H9 (cell line): ENCODE results near the gene MINDY2. TPM values are rescaled to one million over a fixed set of nuclear protein-coding genes. Genes with fewer than 3 reads are reported as not detected.

Experiments used
- DNase-seq: peaks from one replicate; pipeline ENCODE4 v3.0.0-alpha.2; 2017
- H2AFZ ChIP-seq: one replicate; pipeline ENCODE4 v1.6.1; 2013; ENCODE audit warnings: mild to moderate bottlenecking, low read length, control low read depth, moderate library complexity
- H2AK5ac ChIP-seq: 2 replicates; pipeline ENCODE4 v1.6.1; 2013; ENCODE audit warnings: low read length, control low read depth, mixed read lengths; ENCODE audit not compliant: insufficient read length
- H2BK120ac ChIP-seq: one replicate; pipeline ENCODE4 v1.6.1; 2013; ENCODE audit warnings: low read depth, mild to moderate bottlenecking, low read length, control low read depth, inconsistent platforms; ENCODE audit not compliant: poor library complexity, severe bottlenecking
- H2BK12ac ChIP-seq: 2 replicates; pipeline ENCODE4 v1.6.1; 2013; ENCODE audit warnings: low read length, control low read depth, mixed read lengths, low read depth; ENCODE audit not compliant: insufficient read length
- H2BK15ac ChIP-seq: 2 replicates; pipeline ENCODE4 v1.6.1; 2013; ENCODE audit warnings: low read depth, low read length, control low read depth
- H2BK20ac ChIP-seq: one replicate; pipeline ENCODE4 v1.6.1; 2013; ENCODE audit warnings: low read depth, mild to moderate bottlenecking, low read length, control low read depth, inconsistent platforms; ENCODE audit not compliant: poor library complexity, severe bottlenecking
- H2BK5ac ChIP-seq: 2 replicates; pipeline ENCODE4 v1.6.1; 2013; ENCODE audit warnings: low read length, control low read depth, mixed read lengths; ENCODE audit not compliant: insufficient read length
- H3K14ac ChIP-seq: 2 replicates; pipeline ENCODE4 v1.6.1; 2013; ENCODE audit warnings: low read length, control low read depth; ENCODE audit not compliant: insufficient read depth
- H3K18ac ChIP-seq: 2 replicates; pipeline ENCODE4 v1.6.1; 2013; ENCODE audit warnings: low read depth, mild to moderate bottlenecking, mixed read lengths, low read length, control low read depth; ENCODE audit not compliant: insufficient read length
- H3K23ac ChIP-seq: 2 replicates; pipeline ENCODE4 v1.6.1; 2013; ENCODE audit warnings: low read length, control low read depth, mixed read lengths, low read depth; ENCODE audit not compliant: insufficient read length
- H3K23me2 ChIP-seq: 2 replicates; pipeline ENCODE4 v1.6.1; 2013; ENCODE audit warnings: low read depth, mild to moderate bottlenecking, mixed read lengths, low read length, control low read depth; ENCODE audit not compliant: insufficient read length, poor library complexity, severe bottlenecking
- H3K27ac ChIP-seq: 2 replicates; pipeline ENCODE4 v1.5.1; 2013; ENCODE audit warnings: low read length, control low read depth, mixed read lengths, low read depth; ENCODE audit not compliant: insufficient read length
- H3K27me3 ChIP-seq: 2 replicates; pipeline ENCODE4 v1.6.1; 2013; ENCODE audit warnings: low read length, control low read depth, inconsistent platforms; ENCODE audit not compliant: insufficient read depth
- H3K4ac ChIP-seq: 2 replicates; pipeline ENCODE4 v1.6.1; 2013; ENCODE audit warnings: low read depth, mild to moderate bottlenecking, control low read depth, inconsistent platforms, low read length, moderate library complexity
- H3K4me1 ChIP-seq: 2 replicates; pipeline ENCODE4 v1.6.1; 2013; ENCODE audit warnings: low read length, control low read depth, inconsistent platforms; ENCODE audit not compliant: insufficient read depth
- H3K4me2 ChIP-seq: 2 replicates; pipeline ENCODE4 v1.6.1; 2013; ENCODE audit warnings: low read length, control low read depth, mixed read lengths; ENCODE audit not compliant: insufficient read length, insufficient read depth
- H3K56ac ChIP-seq: 2 replicates; pipeline ENCODE4 v1.6.1; 2013; ENCODE audit warnings: low read depth, mild to moderate bottlenecking, mixed read lengths, low read length, control low read depth; ENCODE audit not compliant: insufficient read length
- H3K79me1 ChIP-seq: 2 replicates; pipeline ENCODE4 v1.6.1; 2013; ENCODE audit warnings: low read depth, mild to moderate bottlenecking, moderate library complexity, low read length, control low read depth, inconsistent platforms; ENCODE audit not compliant: insufficient read depth, poor library complexity, severe bottlenecking
- H3K79me2 ChIP-seq: 2 replicates; pipeline ENCODE4 v1.6.1; 2013; ENCODE audit warnings: low read length, control low read depth, inconsistent platforms; ENCODE audit not compliant: insufficient read depth
- H3K9ac ChIP-seq: 2 replicates; pipeline ENCODE4 v1.6.1; 2013; ENCODE audit warnings: low read length, control low read depth, mixed read lengths; ENCODE audit not compliant: insufficient read length; ENCODE audit errors: extremely low read depth
- H3K9me3 ChIP-seq: one replicate; pipeline ENCODE4 v1.6.1; 2013; ENCODE audit warnings: low read depth, low read length, inconsistent platforms; ENCODE audit not compliant: control insufficient read depth
- H3T11ph ChIP-seq: one replicate; pipeline ENCODE4 v1.6.1; 2013; ENCODE audit warnings: mild to moderate bottlenecking, low read length, control low read depth, inconsistent platforms
- H4K20me1 ChIP-seq: one replicate; pipeline ENCODE4 v1.6.1; 2013; ENCODE audit not compliant: control insufficient read depth, insufficient read length, insufficient read depth
- H4K5ac ChIP-seq: 2 replicates; pipeline ENCODE4 v1.6.1; 2013; ENCODE audit warnings: low read depth, mild to moderate bottlenecking, mixed read lengths, low read length, control low read depth; ENCODE audit not compliant: insufficient read length
- H4K8ac ChIP-seq: replicated peaks from 2 replicates; pipeline ENCODE4 v1.6.1; 2013; ENCODE audit warnings: low read length, control low read depth, mixed read lengths, low read depth; ENCODE audit not compliant: insufficient read length
- H4K91ac ChIP-seq: 2 replicates; pipeline ENCODE4 v1.6.1; 2013; ENCODE audit warnings: low read depth, mild to moderate bottlenecking, moderate library complexity, mixed read lengths, low read length, control low read depth; ENCODE audit not compliant: insufficient read length
- H3K27ac Mint-ChIP-seq, 3 experiments: 2 replicates in 2 of 3; 3 replicates in 1 of 3; pipeline ENCODE4 v1.8.0; 2020 to 2021; ENCODE audit warnings: mixed read lengths in 3 of 3, mild to moderate bottlenecking in 1 of 3, moderate library complexity in 1 of 3
- H3K27me3 Mint-ChIP-seq: 2 replicates; pipeline ENCODE4 v1.8.0; 2021; ENCODE audit warnings: low read depth, mild to moderate bottlenecking, moderate library complexity, mixed read lengths
- H3K36me3 Mint-ChIP-seq, 3 experiments: 2 replicates in 2 of 3; 3 replicates in 1 of 3; pipeline ENCODE4 v1.8.0; 2020 to 2021; ENCODE audit warnings: low read depth in 3 of 3, mixed read lengths in 3 of 3; ENCODE audit not compliant: insufficient read depth in 1 of 3
- H3K4me1 Mint-ChIP-seq, 2 experiments: 2 replicates each; pipeline ENCODE4 v1.8.0; 2020; ENCODE audit warnings: mixed read lengths in 2 of 2
- H3K4me3 Mint-ChIP-seq, 2 experiments: 2 replicates in 1 of 2; 3 replicates in 1 of 2; pipeline ENCODE4 v1.8.0; 2020 to 2021; ENCODE audit warnings: mild to moderate bottlenecking in 2 of 2, mixed read lengths in 2 of 2, moderate library complexity in 1 of 2
- H3K9me3 Mint-ChIP-seq, 2 experiments: 2 replicates in 1 of 2; 3 replicates in 1 of 2; pipeline ENCODE4 v1.8.0; 2020; ENCODE audit warnings: mild to moderate bottlenecking in 2 of 2, mixed read lengths in 2 of 2, moderate library complexity in 1 of 2
- WGBS: extraction: QIAGEN DNeasy Blood & Tissue Kit; methylation state at CpG from one replicate; pipeline ENCODE4 v1.1.7; 2013; ENCODE audit warnings: missing lambda C conversion rate, low lambda C conversion rate, mixed read lengths; ENCODE audit not compliant: insufficient read length; ENCODE audit errors: extremely low coverage; 5-methylcytosine and 5-hydroxymethylcytosine counted together
- total RNA-seq: library from RNA; stranded (reverse); gene quantifications from 2 replicates; pipeline ENCODE4 v1.2.1, GENCODE V29; 2021
- TF ChIP-seq, protein P1 (sequence below): fragments of 200-600 bp; sonication (generic); conservative IDR thresholded peaks from 3 replicates; pipeline ENCODE4 v1.8.0; 2021; ENCODE audit warnings: antibody characterized with exemption, mild to moderate bottlenecking

Gene MINDY2
- total RNA-seq, 1 experiment from 2014 or later = 32.3 TPM

DNA sequence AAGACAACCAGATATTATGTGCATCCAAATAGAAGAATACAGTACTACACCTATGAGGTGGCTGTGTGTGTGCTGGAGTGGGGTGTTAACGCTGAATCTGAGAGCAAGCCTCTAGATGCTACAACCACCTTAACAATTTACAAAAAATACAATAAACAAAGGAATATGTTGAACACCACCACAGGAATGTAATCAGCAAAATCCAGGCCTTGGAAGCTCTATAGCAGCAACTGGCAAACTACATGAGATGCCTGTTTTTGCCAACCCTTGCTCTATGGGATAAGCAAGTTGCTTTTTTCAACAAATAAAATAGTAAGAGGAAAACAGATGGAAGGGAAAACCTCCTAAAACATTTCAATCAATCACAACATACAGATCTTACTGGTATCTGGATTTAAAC is 138.5 kb downstream of the MINDY2 start:
- no peak overlapping the region for H3K18ac ChIP-seq
- no peaks in the 10 kb centered on the region for H3K27me3 ChIP-seq
- peaks cover 11 to 13% of the 10 kb centered on the region in 2 experiments for H3K4me1 Mint-ChIP-seq
- H3K9me3 Mint-ChIP-seq = no peaks in the 10 kb centered on the region
- H4K8ac ChIP-seq = no peak overlapping the region
- no peak overlapping the region for H3K23ac ChIP-seq
- no peak overlapping the region for H3K56ac ChIP-seq
- no peak for DNase-seq
- TF ChIP-seq, protein P1, sequence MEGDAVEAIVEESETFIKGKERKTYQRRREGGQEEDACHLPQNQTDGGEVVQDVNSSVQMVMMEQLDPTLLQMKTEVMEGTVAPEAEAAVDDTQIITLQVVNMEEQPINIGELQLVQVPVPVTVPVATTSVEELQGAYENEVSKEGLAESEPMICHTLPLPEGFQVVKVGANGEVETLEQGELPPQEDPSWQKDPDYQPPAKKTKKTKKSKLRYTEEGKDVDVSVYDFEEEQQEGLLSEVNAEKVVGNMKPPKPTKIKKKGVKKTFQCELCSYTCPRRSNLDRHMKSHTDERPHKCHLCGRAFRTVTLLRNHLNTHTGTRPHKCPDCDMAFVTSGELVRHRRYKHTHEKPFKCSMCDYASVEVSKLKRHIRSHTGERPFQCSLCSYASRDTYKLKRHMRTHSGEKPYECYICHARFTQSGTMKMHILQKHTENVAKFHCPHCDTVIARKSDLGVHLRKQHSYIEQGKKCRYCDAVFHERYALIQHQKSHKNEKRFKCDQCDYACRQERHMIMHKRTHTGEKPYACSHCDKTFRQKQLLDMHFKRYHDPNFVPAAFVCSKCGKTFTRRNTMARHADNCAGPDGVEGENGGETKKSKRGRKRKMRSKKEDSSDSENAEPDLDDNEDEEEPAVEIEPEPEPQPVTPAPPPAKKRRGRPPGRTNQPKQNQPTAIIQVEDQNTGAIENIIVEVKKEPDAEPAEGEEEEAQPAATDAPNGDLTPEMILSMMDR = no peak
- H3K4me3 Mint-ChIP-seq = no peak overlapping the region
- no peak overlapping the region for H3K9ac ChIP-seq
- no peak overlapping the region for H2BK20ac ChIP-seq
- H2BK15ac ChIP-seq = no peak overlapping the region
- peaks cover 19 to 83% (median 83%) of the 10 kb centered on the region in 3 experiments; a peak in 6 of 7 replicates for H3K36me3 Mint-ChIP-seq
- H3K79me2 ChIP-seq = no peaks in the 10 kb centered on the region; the same call in 1 of the 2 replicates
- no peak overlapping the region for H3K4ac ChIP-seq
- H3K4me1 ChIP-seq = no peaks in the 10 kb centered on the region
- peaks cover 3% of the 10 kb centered on the region for H4K20me1 ChIP-seq
- H3K79me1 ChIP-seq = no peaks in the 10 kb centered on the region
- no peaks in the 10 kb centered on the region for H3K23me2 ChIP-seq
- H2AK5ac ChIP-seq = no peak overlapping the region
- H4K91ac ChIP-seq = no peak overlapping the region
- no peak overlapping the region for H2BK120ac ChIP-seq
- no peak overlapping the region for H2BK12ac ChIP-seq
- H3K14ac ChIP-seq = no peak overlapping the region
- H4K5ac ChIP-seq = no peak overlapping the region
- no peak overlapping the region for H3K27ac Mint-ChIP-seq
- no CpG with 5 or more reads among the region's 1 CpG for WGBS
- H3T11ph ChIP-seq = no peak overlapping the region
- H3K4me2 ChIP-seq = no peak overlapping the region
- no peaks in the 10 kb centered on the region for H3K9me3 ChIP-seq
- no peaks in the 10 kb centered on the region for H3K27me3 Mint-ChIP-seq
- H3K27ac ChIP-seq = no peak overlapping the region
- H2BK5ac ChIP-seq = no peak overlapping the region
- no peak overlapping the region for H2AFZ ChIP-seq
